Left lung (tissue), 10 donors: ENCODE measurements around the gene RAI1. TPM values are rescaled to one million over a fixed set of nuclear protein-coding genes. Genes with fewer than 3 reads are reported as not detected.

Source experiments
- ATAC-seq: fragments of 200-7000 bp; cut with Tn5 transposase; one replicate; pipeline ENCODE4 v1.9.1; 2020; ENCODE audit warnings: moderate library complexity
- DNase-seq, 4 donors: peaks; one replicate each; pipeline ENCODE4 v3.0.0-alpha.2; 2013 to 2020
- H3K27ac ChIP-seq, 2 donors: fragments of 200-600 bp; sonication (generic) in 1 of 2; one replicate each; pipeline versions ENCODE4 v1.5.0 to v1.8.0; 2020 to 2021
- H3K27me3 ChIP-seq, 2 donors: fragments of 200-600 bp; sonication (generic) in 1 of 2; one replicate each; pipeline versions ENCODE4 v1.5.0 to v1.8.0; 2020 to 2021
- H3K36me3 ChIP-seq, 2 donors: fragments of 200-600 bp; sonication (generic) in 1 of 2; one replicate each; pipeline versions ENCODE4 v1.5.0 to v1.8.0; 2020 to 2021
- H3K4me1 ChIP-seq, 2 donors: fragments of 200-600 bp; one replicate each; pipeline ENCODE4 v1.8.0; 2021
- H3K4me3 ChIP-seq, 2 donors: fragments of 200-600 bp; sonication (generic) in 1 of 2; one replicate each; pipeline versions ENCODE4 v1.5.0 to v1.8.0; 2020 to 2021; ENCODE audit warnings: mild to moderate bottlenecking in 1 of 2
- H3K9me3 ChIP-seq, 2 donors: fragments of 200-600 bp; sonication (generic) in 1 of 2; one replicate each; pipeline versions ENCODE4 v1.5.0 to v1.8.0; 2020 to 2021
- intact Hi-C, 2 donors: fragments of 100-400 bp; cut with DNase I; formaldehyde crosslinking; loops; one replicate each; pipeline versions ENCODE4 v1.11.2 to v1.14.2; 2022
- polyA plus RNA-seq, 6 donors: library from polyadenylated mRNA; unstranded; fragments of 120-200 nt; gene quantifications; one replicate each; pipeline ENCODE4 v1.2.1, GENCODE V29; 2013; ENCODE audit not compliant: insufficient read length in 6 of 6
- total RNA-seq, 2 donors: library from RNA; stranded (reverse); fragmentation: NEBNext Ultra II Directional; extraction: Animal tissue kit (Norgen Biotek cat#: 25700); gene quantifications; one replicate each; pipeline ENCODE4 v1.2.1, GENCODE V29; 2021
- TF ChIP-seq, protein P1 (sequence below), 2 donors: fragments of 200-600 bp; sonication (generic) in 1 of 2; IDR thresholded peaks; one replicate each; pipeline versions ENCODE4 v1.5.0 to v1.8.0; 2021; ENCODE audit warnings: antibody characterized with exemption in 2 of 2
- donor health status: DM: no; HTN: yes; CAD: no.
- donor health status: DM: no; HTN: no; CAD: no.

RAI1 gene
- total and polyA plus RNA-seq, 8 donors, result 28.8 to 43.8 (median 34.7) TPM

DNA sequence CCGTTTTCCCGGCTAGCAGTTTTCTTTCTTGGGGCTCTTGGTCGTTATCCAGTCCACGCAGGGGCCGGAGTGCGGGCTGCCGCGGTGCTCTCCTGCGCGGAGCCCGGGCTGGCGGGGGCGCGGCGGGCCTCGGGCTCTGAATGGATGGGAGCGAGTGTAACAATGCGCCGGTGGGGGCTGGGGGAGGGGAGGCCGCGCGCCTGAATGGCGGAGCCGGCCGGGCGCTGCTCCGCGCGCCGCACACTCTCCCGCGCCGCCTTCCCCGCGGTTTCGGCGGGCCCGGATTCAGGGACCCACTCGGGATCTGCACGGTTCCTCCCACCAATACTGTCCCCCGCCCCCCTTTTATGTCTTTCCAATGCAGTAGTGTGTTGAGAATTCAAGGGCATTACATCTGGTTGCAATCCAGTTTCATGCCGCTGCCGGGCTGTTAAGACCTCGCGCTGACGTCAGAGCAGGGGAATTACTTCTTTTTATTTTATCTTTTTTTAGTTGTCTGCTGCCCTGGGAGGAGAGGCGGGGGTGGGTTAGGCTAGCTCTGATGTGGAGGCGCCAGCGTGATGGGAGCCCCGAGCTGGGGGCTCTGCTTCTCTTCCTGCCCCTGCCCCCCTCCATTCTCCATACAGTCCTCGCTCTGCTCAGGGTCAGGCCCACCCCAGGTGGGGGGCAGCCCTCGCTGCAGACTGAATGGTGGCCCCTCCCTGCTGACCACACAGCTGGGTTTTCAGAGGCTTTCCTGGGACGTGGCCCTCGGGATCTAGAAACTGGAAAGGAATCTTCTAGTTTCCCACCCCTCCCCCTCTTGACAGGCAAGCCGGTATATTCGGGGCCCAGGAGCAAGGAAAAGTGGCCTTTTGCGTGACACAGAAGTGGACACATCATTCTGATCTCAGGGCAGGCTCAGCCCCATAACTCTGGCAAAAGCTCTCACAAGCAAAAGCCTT lies 1.8 kb downstream of the RAI1 start:
- Histone ChIP-seq H3K27ac (peak overlapping the region; percentile 91 to 96), H3K27me3 (no peaks in the 10 kb centered on the region), H3K4me1 (peaks cover 38 to 52% of the 10 kb centered on the region in 2 donors), H3K36me3 (no peaks in the 10 kb centered on the region), H3K4me3 (peak overlapping the region; percentile 57 to 85), H3K9me3 (no peaks in the 10 kb centered on the region)
- ATAC-seq (peak; percentile 62), DNase-seq (peak; percentile 65 to 91 (median 72))
- TF ChIP-seq, protein P1, sequence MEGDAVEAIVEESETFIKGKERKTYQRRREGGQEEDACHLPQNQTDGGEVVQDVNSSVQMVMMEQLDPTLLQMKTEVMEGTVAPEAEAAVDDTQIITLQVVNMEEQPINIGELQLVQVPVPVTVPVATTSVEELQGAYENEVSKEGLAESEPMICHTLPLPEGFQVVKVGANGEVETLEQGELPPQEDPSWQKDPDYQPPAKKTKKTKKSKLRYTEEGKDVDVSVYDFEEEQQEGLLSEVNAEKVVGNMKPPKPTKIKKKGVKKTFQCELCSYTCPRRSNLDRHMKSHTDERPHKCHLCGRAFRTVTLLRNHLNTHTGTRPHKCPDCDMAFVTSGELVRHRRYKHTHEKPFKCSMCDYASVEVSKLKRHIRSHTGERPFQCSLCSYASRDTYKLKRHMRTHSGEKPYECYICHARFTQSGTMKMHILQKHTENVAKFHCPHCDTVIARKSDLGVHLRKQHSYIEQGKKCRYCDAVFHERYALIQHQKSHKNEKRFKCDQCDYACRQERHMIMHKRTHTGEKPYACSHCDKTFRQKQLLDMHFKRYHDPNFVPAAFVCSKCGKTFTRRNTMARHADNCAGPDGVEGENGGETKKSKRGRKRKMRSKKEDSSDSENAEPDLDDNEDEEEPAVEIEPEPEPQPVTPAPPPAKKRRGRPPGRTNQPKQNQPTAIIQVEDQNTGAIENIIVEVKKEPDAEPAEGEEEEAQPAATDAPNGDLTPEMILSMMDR (IDR thresholded peaks at IDR 0.05), result no peak
- intact Hi-C loops, result loop anchor here in 1 of 2 donors (10.0 kb wide), 1 partner anchor 182 kb away; no protein-coding TSS in a partner anchor

GRCh38 chr17:17683710-17684365 lies 2.6 kb downstream of the RAI1 start:
- H3K36me3 ChIP-seq, result no peaks in the 10 kb centered on the region
- TF ChIP-seq, protein P1 (IDR thresholded peaks at IDR 0.05), result no peak
- H3K27me3 ChIP-seq, result no peaks in the 10 kb centered on the region
- H3K4me1 ChIP-seq, result peaks cover 38 to 52% of the 10 kb centered on the region in 2 donors
- peak overlapping the region in 1 of 2 donors; percentile 85 for H3K4me3 ChIP-seq
- ATAC-seq (no peak), DNase-seq (peak in 1 of 4 donors; percentile 1)
- no peaks in the 10 kb centered on the region for H3K9me3 ChIP-seq
- intact Hi-C loops, result loop anchor here in 1 of 2 donors (10.0 kb wide), 1 partner anchor 181 kb away; no protein-coding TSS in a partner anchor
- peak overlapping the region; percentile 91 to 96 for H3K27ac ChIP-seq

DNA sequence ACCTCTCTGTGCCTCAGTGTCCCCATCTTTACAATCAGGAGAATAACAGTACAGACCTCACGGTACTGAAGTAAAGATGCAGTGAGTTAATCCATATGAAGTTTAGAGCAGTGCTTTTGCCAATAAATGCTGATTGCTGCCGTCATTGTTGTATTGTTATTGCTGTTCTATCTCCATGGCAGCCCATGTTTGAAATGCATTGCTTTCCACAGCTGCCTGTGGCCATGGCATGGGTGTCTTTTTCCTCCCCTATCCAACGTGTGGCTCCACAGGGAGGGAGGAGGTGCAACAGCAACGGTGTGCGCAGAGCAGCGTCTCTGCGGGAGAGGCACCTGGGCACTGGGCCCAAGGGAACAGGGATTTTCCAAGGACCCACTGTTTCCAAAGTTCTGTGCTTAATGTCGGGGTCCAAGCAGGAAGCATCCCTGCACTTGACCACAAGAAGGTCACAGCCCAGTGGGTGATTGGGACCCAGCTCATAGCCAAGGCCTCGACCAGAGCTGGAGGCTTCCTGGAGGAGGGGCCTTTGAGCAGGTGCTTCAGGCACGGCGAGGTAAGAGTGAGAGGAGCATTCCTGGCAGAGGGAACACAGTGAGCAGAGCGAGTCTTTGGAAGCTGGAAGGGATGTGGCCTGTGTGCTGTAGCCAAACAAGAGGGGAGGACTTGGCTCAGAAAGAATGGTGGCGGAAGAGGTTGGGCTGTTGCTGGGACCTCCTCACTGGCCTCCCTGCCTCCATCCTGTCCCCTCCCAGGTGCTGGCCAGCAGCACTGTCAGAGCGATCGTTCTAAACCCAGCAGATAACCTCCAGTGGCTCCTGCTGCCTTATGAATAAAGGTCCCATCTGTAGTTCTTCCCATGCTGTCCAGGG lies 3.9 kb downstream of the RAI1 start:
- Histone ChIP-seq H3K36me3 (no peaks in the 10 kb centered on the region), H3K27me3 (no peaks in the 10 kb centered on the region), H3K27ac (peak overlapping the region; percentile 66 to 96), H3K4me1 (peaks cover 38 to 59% of the 10 kb centered on the region in 2 donors), H3K9me3 (no peaks in the 10 kb centered on the region), H3K4me3 (no peak overlapping the region)
- DNase-seq, result peak; percentile 36 to 74 (median 64)
- TF ChIP-seq, protein P1 (IDR thresholded peaks at IDR 0.05), result no peak
- ATAC-seq, result peak; percentile 59
- intact Hi-C loops, result loop anchor here in 1 of 2 donors (5.0 to 10.0 kb wide), 2 partner anchors 92 to 180 kb away; no protein-coding TSS in a partner anchor

DNA sequence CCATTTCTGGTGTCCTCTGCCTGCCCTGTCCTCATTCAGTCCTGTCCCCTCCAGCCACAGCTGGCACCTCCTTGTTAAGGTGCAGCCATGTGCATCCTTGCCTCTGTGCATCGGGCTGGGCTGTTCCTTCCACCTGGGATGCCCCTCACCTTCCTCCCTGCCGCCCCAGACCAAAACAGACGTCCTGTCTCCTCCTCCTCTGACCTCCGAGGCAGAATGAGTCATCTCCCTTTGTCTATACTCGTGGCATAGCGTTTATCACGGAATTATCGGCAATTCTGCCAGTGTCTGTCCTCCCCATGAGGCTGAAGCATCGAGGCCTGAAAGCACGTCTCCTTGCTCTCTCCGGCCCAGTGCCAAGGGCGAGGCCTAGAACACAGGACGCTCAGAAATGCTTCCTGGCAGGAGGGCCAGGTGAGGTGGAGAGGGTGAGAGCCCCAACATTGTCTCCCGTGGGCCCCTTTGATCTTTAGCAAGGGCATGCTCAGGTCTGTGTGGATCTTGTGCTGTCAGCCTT lies 4.6 kb downstream of the RAI1 start:
- Histone ChIP-seq H3K4me1 (peaks cover 44 to 65% of the 10 kb centered on the region in 2 donors), H3K9me3 (no peaks in the 10 kb centered on the region), H3K4me3 (no peak overlapping the region), H3K36me3 (no peaks in the 10 kb centered on the region), H3K27me3 (no peaks in the 10 kb centered on the region), H3K27ac (peak overlapping the region; percentile 66 to 96)
- TF ChIP-seq, protein P1 (IDR thresholded peaks at IDR 0.05), result no peak
- peak; percentile 25 to 60 (median 58) for DNase-seq
- intact Hi-C loops, result loop anchor here in 1 of 2 donors (5.0 to 10.0 kb wide), 2 partner anchors 91 to 179 kb away; no protein-coding TSS in a partner anchor
- ATAC-seq, result peak; percentile 13
